Mesendoderm (in vitro differentiated cells): ENCODE results near the gene MS4A12.
A peak's percentile ranks its signal among the peaks of the same experiment; 100 is the strongest.

Experiments
- DNase-seq: peaks from one replicate; pipeline ENCODE4 v3.0.0; 2013
- H2AK5ac ChIP-seq: 2 replicates; pipeline ENCODE4 v1.6.1; 2013; ENCODE audit warnings: low read length, inconsistent platforms
- H2BK120ac ChIP-seq: 2 replicates; pipeline ENCODE4 v1.6.1; 2013; ENCODE audit warnings: low read depth, mild to moderate bottlenecking, low read length, moderate library complexity, mixed read lengths
- H2BK15ac ChIP-seq: replicated peaks from 2 replicates; pipeline ENCODE4 v1.6.1; 2013; ENCODE audit warnings: low read depth, mild to moderate bottlenecking, moderate library complexity
- H2BK5ac ChIP-seq: 2 replicates; pipeline ENCODE4 v1.6.1; 2013; ENCODE audit warnings: low read length, inconsistent platforms
- H3K18ac ChIP-seq: 2 replicates; pipeline ENCODE4 v1.6.1; 2013; ENCODE audit warnings: mild to moderate bottlenecking, low read length, mixed read lengths
- H3K23ac ChIP-seq: one replicate; pipeline ENCODE4 v1.6.1; 2013; ENCODE audit warnings: low read length
- H3K27ac ChIP-seq: 2 replicates; pipeline ENCODE4 v1.5.1; 2013; ENCODE audit warnings: low read depth, mild to moderate bottlenecking, inconsistent platforms, low read length, moderate library complexity
- H3K27me3 ChIP-seq: 2 replicates; pipeline ENCODE4 v1.6.1; 2013; ENCODE audit warnings: low read length, control low read depth, mild to moderate bottlenecking, inconsistent platforms; ENCODE audit not compliant: insufficient read depth, poor library complexity
- H3K36me3 ChIP-seq: 2 replicates; pipeline ENCODE4 v1.6.1; 2013; ENCODE audit warnings: low read length, inconsistent platforms; ENCODE audit not compliant: control insufficient read depth, insufficient read depth
- H3K4ac ChIP-seq: one replicate; pipeline ENCODE4 v1.6.1; 2013; ENCODE audit warnings: low read depth, mild to moderate bottlenecking, low read length, moderate library complexity
- H3K4me1 ChIP-seq: 2 replicates; pipeline ENCODE4 v1.6.1; 2013; ENCODE audit warnings: low read depth, low read length, inconsistent platforms; ENCODE audit not compliant: control insufficient read depth
- H3K4me2 ChIP-seq: 2 replicates; pipeline ENCODE4 v1.6.1; 2013; ENCODE audit warnings: low read length
- H3K4me3 ChIP-seq: 2 replicates; pipeline ENCODE4 v1.5.1; 2013; ENCODE audit warnings: mild to moderate bottlenecking, low read length
- H3K56ac ChIP-seq: one replicate; pipeline ENCODE4 v1.6.1; 2013; ENCODE audit warnings: low read length
- H3K79me1 ChIP-seq: 2 replicates; pipeline ENCODE4 v1.6.1; 2013; ENCODE audit warnings: low read length, inconsistent platforms
- H3K79me2 ChIP-seq: 2 replicates; pipeline ENCODE4 v1.6.1; 2013; ENCODE audit warnings: mild to moderate bottlenecking, low read length; ENCODE audit not compliant: control insufficient read depth, insufficient read depth
- H3K9ac ChIP-seq: 2 replicates; pipeline ENCODE4 v1.6.1; 2013; ENCODE audit warnings: low read length, inconsistent platforms
- H4K5ac ChIP-seq: one replicate; pipeline ENCODE4 v1.6.1; 2013; ENCODE audit warnings: low read length
- H4K8ac ChIP-seq: one replicate; pipeline ENCODE4 v1.6.1; 2013; ENCODE audit warnings: low read depth, mild to moderate bottlenecking, control low read depth, low read length, moderate library complexity
- WGBS: extraction: QIAGEN DNeasy Blood & Tissue Kit; methylation state at CpG from one replicate; pipeline ENCODE4 v1.1.7; 2013; ENCODE audit warnings: low lambda C conversion rate, missing lambda C conversion rate; ENCODE audit not compliant: insufficient coverage; ENCODE audit errors: extremely low coverage; 5-methylcytosine and 5-hydroxymethylcytosine counted together

MS4A12 gene

DNA sequence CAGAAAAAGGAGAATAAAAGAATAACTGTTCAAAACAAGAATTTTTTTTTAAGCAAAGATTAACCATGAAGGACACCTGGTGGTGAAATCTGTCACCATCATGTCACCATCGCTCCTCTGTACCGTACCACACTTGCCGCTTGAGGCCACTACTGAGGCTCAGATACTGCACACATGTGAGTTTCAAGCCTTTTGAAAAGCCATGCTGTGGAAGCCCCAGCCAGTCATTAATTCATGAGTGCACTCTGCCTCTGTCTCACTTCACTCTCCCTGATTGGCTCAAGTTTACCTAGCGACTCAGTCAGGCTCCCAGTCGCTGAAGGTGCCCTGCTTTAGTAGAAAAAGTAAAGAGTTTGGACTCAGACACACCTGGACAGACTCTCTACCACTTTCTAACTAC, 6.6 kb upstream of the MS4A12 start:
- no peak overlapping the region for H3K23ac ChIP-seq
- H3K27ac ChIP-seq = no peak overlapping the region
- no peak overlapping the region for H3K18ac ChIP-seq
- no CpG with 5 or more reads among the region's 5 CpGs for WGBS
- peak; percentile 78 for DNase-seq
- H2BK15ac ChIP-seq = no peak overlapping the region
- no peaks in the 10 kb centered on the region for H3K27me3 ChIP-seq
- no peak overlapping the region for H2BK120ac ChIP-seq
- no peak overlapping the region for H3K4me3 ChIP-seq
- no peak overlapping the region for H3K9ac ChIP-seq
- H2AK5ac ChIP-seq = no peak overlapping the region
- H3K79me1 ChIP-seq = no peaks in the 10 kb centered on the region
- H3K4me2 ChIP-seq = no peak overlapping the region
- no peaks in the 10 kb centered on the region for H3K79me2 ChIP-seq
- H3K4ac ChIP-seq = no peak overlapping the region
- no peak overlapping the region for H2BK5ac ChIP-seq
- H4K8ac ChIP-seq = no peak overlapping the region
- no peaks in the 10 kb centered on the region for H3K4me1 ChIP-seq
- H3K36me3 ChIP-seq = no peaks in the 10 kb centered on the region
- H4K5ac ChIP-seq = no peak overlapping the region
- no peak overlapping the region for H3K56ac ChIP-seq

DNA sequence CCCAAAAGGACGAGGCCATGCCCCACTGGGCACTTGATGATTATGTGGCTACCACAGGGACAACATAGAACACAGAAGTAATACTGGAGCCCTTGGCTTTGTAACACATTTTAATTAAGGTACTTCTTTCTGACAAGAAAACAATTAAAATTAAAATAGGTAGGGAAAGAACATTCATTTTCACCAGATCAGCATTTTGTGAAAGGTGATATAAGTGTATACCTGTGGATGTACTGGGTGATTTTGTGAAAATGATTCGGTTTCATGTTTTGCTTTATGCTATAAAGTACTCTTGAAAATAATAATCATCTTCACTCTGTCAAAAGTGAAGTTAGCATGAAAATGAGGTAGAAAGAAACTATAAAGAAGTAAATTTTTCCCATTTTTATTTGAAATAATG, 876 bp downstream of the MS4A12 start:
- H2BK5ac ChIP-seq = no peak overlapping the region
- H2AK5ac ChIP-seq = no peak overlapping the region
- no peaks in the 10 kb centered on the region for H3K36me3 ChIP-seq
- no peaks in the 10 kb centered on the region for H3K79me1 ChIP-seq
- no peak overlapping the region for H3K9ac ChIP-seq
- H2BK15ac ChIP-seq = no peak overlapping the region
- no peak overlapping the region for H4K8ac ChIP-seq
- DNase-seq = no peak
- H2BK120ac ChIP-seq = no peak overlapping the region
- WGBS = no CpG with 5 or more reads among the region's 2 CpGs
- H3K79me2 ChIP-seq = no peaks in the 10 kb centered on the region
- no peak overlapping the region for H3K56ac ChIP-seq
- H3K4me3 ChIP-seq = no peak overlapping the region
- no peak overlapping the region for H3K27ac ChIP-seq
- no peak overlapping the region for H3K18ac ChIP-seq
- H3K23ac ChIP-seq = no peak overlapping the region
- no peaks in the 10 kb centered on the region for H3K4me1 ChIP-seq
- H3K4me2 ChIP-seq = no peak overlapping the region
- peaks cover 2% of the 10 kb centered on the region for H3K27me3 ChIP-seq
- no peak overlapping the region for H4K5ac ChIP-seq
- H3K4ac ChIP-seq = no peak overlapping the region

DNA sequence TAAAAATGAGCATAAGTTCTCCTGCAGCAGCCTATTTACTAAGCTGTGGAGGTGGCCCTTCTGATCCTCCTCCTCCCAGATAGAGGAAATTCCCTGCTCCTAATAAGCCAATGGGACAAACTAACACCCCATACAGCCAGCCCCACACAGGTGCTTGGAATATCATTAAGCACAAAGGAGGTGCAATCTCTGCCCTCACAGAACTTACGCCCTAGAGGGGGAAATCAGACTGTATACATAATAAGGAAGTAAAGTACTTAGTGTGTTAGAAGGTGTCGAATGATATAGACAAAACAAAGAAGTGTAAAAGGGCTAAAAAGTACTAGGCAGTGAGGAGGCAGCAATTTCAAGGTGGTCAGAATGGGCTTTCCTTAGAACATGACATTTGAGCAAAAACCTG, 5.8 kb downstream of the MS4A12 start:
- Histone ChIP-seq H2BK120ac (no peak overlapping the region), H3K4ac (no peak overlapping the region), H3K4me3 (no peak overlapping the region), H2BK15ac (no peak overlapping the region), H4K5ac (no peak overlapping the region), H4K8ac (no peak overlapping the region), H3K4me1 (no peaks in the 10 kb centered on the region), H3K4me2 (no peak overlapping the region), H2AK5ac (no peak overlapping the region), H3K79me2 (no peaks in the 10 kb centered on the region), H3K23ac (no peak overlapping the region), H3K56ac (no peak overlapping the region), H3K27me3 (peaks cover 2% of the 10 kb centered on the region), H3K27ac (no peak overlapping the region), H3K18ac (no peak overlapping the region), H2BK5ac (no peak overlapping the region), H3K9ac (no peak overlapping the region), H3K36me3 (no peaks in the 10 kb centered on the region), H3K79me1 (no peaks in the 10 kb centered on the region)
- no CpG with 5 or more reads among the region's 2 CpGs for WGBS
- DNase-seq = no peak

DNA sequence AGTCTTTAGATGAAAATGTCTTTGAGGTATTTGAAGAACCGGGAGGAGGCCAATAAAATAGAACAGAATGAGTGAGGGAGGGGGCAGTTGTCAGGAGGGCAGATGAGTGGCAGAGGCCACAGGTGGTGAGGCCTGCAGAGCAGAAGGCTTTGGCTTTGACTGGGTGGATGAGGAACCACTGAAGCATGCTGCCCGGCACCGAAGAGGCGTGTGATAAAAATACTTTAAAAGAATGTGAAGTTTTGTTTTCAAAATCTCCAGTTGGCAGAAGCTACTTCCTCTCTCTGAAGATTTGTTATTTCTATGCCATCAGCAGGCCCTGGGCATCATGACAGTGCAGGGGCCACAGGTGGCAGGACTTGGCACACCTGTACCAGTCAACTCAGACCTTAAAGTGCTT, 6.3 kb downstream of the MS4A12 start:
- no peaks in the 10 kb centered on the region for H3K79me2 ChIP-seq
- WGBS = no CpG with 5 or more reads among the region's 4 CpGs
- H3K56ac ChIP-seq = no peak overlapping the region
- no peak overlapping the region for H3K18ac ChIP-seq
- H3K36me3 ChIP-seq = no peaks in the 10 kb centered on the region
- no peak overlapping the region for H3K27ac ChIP-seq
- H3K79me1 ChIP-seq = no peaks in the 10 kb centered on the region
- no peak overlapping the region for H3K9ac ChIP-seq
- no peak overlapping the region for H2AK5ac ChIP-seq
- H4K5ac ChIP-seq = no peak overlapping the region
- no peak overlapping the region for H4K8ac ChIP-seq
- H2BK120ac ChIP-seq = no peak overlapping the region
- H3K27me3 ChIP-seq = peaks cover 2% of the 10 kb centered on the region
- no peak overlapping the region for H3K23ac ChIP-seq
- H2BK5ac ChIP-seq = no peak overlapping the region
- DNase-seq = no peak
- no peak overlapping the region for H3K4me3 ChIP-seq
- H3K4me1 ChIP-seq = no peaks in the 10 kb centered on the region
- H3K4me2 ChIP-seq = no peak overlapping the region
- H2BK15ac ChIP-seq = no peak overlapping the region
- H3K4ac ChIP-seq = no peak overlapping the region

DNA sequence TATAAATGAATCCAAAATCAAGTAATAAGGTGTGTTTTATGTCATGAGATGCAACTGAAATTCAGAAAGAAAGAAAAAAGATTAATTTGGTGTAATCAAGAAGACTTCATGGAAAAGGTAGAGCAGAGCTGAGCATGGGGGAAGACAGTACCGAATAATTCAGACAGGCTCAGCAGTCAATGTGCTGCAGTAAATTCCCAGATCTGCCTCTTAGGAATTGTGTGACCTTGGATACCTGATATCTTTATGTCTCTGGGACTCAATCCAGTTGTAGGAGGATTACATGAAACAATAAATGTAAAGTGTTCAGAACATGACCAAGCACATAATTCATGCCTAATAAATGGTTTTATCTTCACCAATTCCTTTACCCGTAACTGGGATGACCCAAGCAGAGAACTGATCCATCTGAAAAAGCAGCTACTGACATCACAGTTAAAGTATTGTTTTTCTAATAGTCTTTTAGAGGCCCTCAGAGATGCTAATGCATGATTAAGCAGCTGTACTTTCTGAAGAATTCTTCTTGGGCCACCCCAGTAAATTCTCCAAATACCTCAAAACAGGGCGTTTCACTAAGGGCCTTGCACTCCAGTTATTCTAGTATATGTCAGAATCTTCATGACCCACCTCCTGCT, 7.8 kb downstream of the MS4A12 start:
- Histone ChIP-seq H3K23ac (no peak overlapping the region), H3K27ac (no peak overlapping the region), H2BK15ac (no peak overlapping the region), H3K36me3 (no peaks in the 10 kb centered on the region), H3K4ac (no peak overlapping the region), H2BK5ac (no peak overlapping the region), H4K8ac (no peak overlapping the region), H2AK5ac (no peak overlapping the region), H3K56ac (no peak overlapping the region), H3K4me3 (no peak overlapping the region), H3K18ac (no peak overlapping the region), H3K4me1 (no peaks in the 10 kb centered on the region), H3K27me3 (peaks cover 2% of the 10 kb centered on the region), H3K79me2 (no peaks in the 10 kb centered on the region), H4K5ac (no peak overlapping the region), H2BK120ac (no peak overlapping the region), H3K79me1 (no peaks in the 10 kb centered on the region), H3K4me2 (no peak overlapping the region), H3K9ac (no peak overlapping the region)
- peak; percentile 53 for DNase-seq
- WGBS = no CpG with 5 or more reads among the region's 3 CpGs

DNA sequence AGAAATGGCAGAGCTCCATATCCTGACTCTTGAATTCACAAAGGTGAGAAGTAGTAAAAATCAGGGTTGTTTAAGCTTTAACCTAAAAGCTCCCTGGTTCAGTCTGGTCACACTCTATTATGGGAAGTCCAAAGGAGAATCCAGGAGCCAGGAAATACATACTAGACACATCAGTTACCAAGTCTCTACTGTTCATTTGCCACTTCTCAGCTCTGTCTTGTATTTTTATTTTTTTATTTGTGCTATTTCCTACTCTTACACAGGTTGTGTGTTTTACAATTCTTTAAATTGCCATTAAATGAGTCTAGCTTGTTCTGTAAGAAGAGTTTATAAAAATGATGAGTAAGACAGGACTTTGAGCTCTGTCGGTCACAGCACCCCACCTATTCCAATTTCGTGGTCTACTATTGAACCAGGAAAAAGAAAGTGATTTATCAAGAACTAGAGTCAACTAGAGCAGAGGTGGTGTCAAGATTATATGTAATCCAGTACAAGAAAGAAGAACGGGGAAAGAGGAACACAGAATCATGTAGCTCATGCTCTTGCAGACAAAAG, 9.7 kb downstream of the MS4A12 start:
- Histone ChIP-seq H3K4me2 (no peak overlapping the region), H4K5ac (no peak overlapping the region), H2BK5ac (no peak overlapping the region), H3K27ac (no peak overlapping the region), H3K79me2 (no peaks in the 10 kb centered on the region), H3K23ac (no peak overlapping the region), H4K8ac (peak overlapping the region; percentile 5), H2BK120ac (no peak overlapping the region), H3K4ac (no peak overlapping the region), H3K4me1 (no peaks in the 10 kb centered on the region), H3K79me1 (no peaks in the 10 kb centered on the region), H3K36me3 (no peaks in the 10 kb centered on the region), H3K27me3 (no peaks in the 10 kb centered on the region), H3K9ac (no peak overlapping the region), H3K18ac (no peak overlapping the region), H2AK5ac (no peak overlapping the region), H2BK15ac (no peak overlapping the region), H3K56ac (no peak overlapping the region), H3K4me3 (no peak overlapping the region)
- DNase-seq = no peak
- no CpG with 5 or more reads among the region's 3 CpGs for WGBS
